Measurements from ENCODE around the gene SCN5A.

SCN5A gene

GRCh38 chr3:38563886-38564270 is 85.6 kb downstream of the SCN5A start:
- TF ChIP-seq CTCF (IDR thresholded peaks at IDR 0.05; ENCODE audit: low read depth, low read length, missing control alignments): no peak
- H3K4me3 ChIP-seq (ENCODE audit: low read depth, low read length): no peak overlapping the region
- DNase-seq (ENCODE audit: low read depth): no peak

GRCh38 chr3:38563070-38563885 is 86.2 kb downstream of the SCN5A start:
- H3K4me3 ChIP-seq (ENCODE audit: low read depth, low read length): no peak overlapping the region
- DNase-seq (ENCODE audit: low read depth): no peak
- no peak for TF ChIP-seq CTCF (IDR thresholded peaks at IDR 0.05; ENCODE audit: low read depth, low read length, missing control alignments)

- no peak for TF ChIP-seq CTCF (IDR thresholded peaks at IDR 0.05; ENCODE audit: low read depth, low read length, missing control alignments)
- no peak for DNase-seq (ENCODE audit: low read depth)
- H3K4me3 ChIP-seq (ENCODE audit: low read depth, low read length): no peak overlapping the region
Measured at GRCh38 chr3:38562467-38562925, 87.0 kb downstream of the SCN5A start.

GRCh38 chr3:38561746-38562466 is 87.6 kb downstream of the SCN5A start:
- no peak for TF ChIP-seq CTCF (IDR thresholded peaks at IDR 0.05; ENCODE audit: low read depth, low read length, missing control alignments)
- no peak for DNase-seq (ENCODE audit: low read depth)
- no peak overlapping the region for H3K4me3 ChIP-seq (ENCODE audit: low read depth, low read length)

GRCh38 chr3:38560996-38561717 is 88.3 kb downstream of the SCN5A start:
- no peak for TF ChIP-seq CTCF (IDR thresholded peaks at IDR 0.05; ENCODE audit: low read depth, low read length, missing control alignments)
- DNase-seq (ENCODE audit: low read depth): no peak
- no peak overlapping the region for H3K4me3 ChIP-seq (ENCODE audit: low read depth, low read length)

GRCh38 chr3:38560284-38560683 is 89.2 kb downstream of the SCN5A start:
- DNase-seq (ENCODE audit: low read depth): no peak
- H3K4me3 ChIP-seq (ENCODE audit: low read depth, low read length): no peak overlapping the region
- TF ChIP-seq CTCF (IDR thresholded peaks at IDR 0.05; ENCODE audit: low read depth, low read length, missing control alignments): peak; percentile 56
